GM19328 (cell line): ENCODE results near the gene NBPF4.
A peak's percentile ranks its signal among the peaks of the same experiment; 100 is the strongest.
"Not testable (repeated sequence)": the region's sequence is repeated elsewhere in the genome, so short reads cannot be mapped to it uniquely, and the experiment has no call there.

ENCODE experiments used
- ATAC-seq: cut with Tn5 transposase; IDR thresholded peaks from one replicate; pipeline ENCODE4 v1.9.1; 2021; ENCODE audit warnings: mild to moderate bottlenecking, moderate library complexity; ENCODE audit not compliant: unreplicated experiment

NBPF4 gene

DNA sequence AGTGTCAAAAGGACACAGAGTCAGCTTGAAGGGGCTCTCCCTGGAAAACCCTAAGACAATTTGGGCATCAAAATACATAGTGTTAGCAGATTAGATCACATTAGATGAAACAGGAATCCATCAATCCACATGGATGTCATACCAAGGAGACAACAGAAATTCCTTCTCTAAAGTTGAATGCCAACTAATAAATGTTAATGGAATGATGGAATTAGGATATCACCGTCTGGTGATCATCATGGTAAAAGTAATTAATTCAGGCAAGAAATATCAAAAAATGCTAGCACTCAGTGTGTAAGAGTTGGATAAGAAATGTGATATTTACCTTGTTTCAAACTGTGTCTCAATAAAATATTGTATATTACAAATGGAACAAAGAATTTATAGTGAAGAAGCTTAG, 32.9 kb downstream of the NBPF4 start:
- ATAC-seq: no peak

DNA sequence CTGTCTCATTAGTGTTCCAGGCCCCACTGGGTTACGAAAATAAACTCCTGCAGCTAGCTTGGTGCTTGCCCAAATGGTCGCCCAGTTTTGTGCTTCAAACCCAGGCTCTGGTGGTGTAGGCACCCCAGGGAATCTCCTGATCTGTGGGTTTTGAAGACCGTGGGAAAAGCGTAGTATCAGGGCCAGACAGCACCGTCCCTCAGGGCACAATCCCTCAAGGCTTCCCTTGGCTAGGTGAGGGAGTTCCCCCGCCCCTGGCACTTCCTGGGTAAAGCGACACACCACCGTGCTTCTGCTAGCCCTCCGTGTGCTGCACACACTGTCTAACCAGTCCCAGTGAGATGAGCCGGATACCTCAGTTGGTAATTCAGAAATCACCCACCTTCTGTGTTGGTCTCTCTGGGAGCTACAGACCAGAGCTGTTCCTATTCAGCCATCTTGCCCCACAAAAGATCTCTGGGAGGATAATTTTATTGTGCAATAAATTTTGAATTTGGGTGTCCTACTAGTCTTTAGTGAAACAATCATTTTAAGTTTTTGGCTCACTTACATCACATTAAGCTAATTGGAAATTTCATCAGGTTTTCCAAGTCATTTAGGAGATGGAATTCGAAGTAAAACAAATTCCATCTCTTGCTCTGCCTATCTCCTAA, 34.3 kb downstream of the NBPF4 start:
- ATAC-seq: no peak

DNA sequence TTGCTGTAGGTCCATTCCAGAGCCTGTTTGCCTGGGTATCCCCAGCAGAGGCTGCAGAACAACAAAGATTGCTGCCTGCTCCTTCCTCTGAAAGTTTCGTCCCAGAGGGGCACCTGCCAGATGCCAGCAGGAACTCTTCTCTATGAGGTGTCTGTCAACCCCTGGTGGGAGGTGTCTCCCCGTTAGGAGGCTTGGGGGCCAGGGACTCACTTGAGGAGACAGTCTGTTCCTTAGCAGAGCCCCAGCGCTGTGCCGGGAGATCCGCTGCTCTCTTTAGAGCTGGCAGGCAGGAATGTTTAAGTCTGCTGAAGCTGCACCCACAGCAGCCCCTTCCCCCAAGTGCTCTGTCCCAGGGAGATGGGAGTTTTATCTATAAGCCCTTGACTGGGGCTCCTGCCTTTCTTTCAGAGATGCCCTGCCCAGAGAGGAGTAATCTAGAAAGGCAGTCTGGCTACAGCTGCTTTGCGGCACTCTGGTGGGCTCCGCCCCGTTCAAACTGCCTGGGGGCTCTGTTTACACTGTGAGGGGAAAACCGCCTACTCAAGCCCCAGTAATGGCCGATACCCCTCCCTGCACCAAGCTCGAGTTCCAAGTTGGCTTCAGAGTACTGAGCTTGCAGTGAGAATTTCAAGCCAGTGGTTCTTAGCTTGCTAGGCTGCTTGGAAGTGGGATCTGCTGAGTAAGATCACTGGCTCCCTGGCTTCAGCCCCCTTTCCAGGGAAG, 35.0 kb downstream of the NBPF4 start:
- ATAC-seq: no peak

DNA sequence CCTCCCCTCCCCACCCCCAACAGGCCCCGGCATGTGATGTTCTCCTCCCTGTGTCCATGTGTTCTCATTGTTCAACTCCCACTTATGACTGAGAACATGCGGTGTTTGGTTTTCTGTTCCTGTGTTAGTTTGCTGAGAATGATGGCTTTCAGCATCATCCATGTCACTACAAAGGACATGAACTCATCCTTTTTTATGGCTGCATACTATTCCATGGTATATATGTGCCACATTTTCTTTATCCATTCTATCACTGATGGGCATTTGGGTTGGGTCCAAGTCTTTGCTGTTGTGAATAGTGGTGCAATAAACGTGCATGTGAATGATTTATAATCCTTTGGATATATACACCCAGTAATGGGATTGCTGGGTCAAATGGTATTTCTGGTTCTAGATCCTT, 40.3 kb downstream of the NBPF4 start:
- ATAC-seq: not testable (repeated sequence)

DNA sequence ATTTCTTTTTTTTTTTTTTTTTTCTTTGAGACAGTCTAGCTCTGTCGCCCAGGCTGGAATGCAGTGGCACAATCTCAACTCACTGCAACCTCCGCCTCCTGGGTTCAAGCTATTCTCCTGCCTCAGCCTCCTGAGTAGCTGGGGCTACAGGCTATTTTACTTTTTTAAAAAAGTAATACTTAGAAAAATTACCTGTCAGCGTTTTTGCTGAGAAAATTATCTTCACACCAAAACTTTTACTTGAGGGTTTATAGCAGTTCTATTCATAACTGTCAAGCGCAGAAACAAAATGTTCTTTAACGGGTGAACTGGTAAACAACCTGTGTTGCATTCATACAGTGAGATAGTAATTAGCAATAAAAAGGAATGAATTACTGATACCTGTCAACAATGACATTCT, 42.2 kb downstream of the NBPF4 start:
- no peak for ATAC-seq

DNA sequence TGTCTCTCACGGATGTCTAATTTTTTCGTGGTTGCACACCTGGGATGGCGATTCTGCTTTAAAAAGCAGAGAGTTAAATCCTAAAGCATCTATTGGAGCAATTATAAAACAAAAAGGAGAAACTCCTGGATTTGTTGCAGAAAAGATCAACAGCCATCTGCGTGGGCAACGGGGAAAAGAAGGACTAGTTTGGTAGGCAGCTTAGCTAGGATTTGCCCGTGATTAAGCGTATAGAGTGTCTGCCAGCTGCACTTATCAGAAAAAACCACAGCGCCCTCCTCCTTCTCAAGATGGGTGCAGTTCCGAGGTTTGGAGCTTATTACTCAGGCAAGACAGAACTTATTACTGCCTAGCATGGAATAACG, 43.2 kb downstream of the NBPF4 start:
- no peak for ATAC-seq

DNA sequence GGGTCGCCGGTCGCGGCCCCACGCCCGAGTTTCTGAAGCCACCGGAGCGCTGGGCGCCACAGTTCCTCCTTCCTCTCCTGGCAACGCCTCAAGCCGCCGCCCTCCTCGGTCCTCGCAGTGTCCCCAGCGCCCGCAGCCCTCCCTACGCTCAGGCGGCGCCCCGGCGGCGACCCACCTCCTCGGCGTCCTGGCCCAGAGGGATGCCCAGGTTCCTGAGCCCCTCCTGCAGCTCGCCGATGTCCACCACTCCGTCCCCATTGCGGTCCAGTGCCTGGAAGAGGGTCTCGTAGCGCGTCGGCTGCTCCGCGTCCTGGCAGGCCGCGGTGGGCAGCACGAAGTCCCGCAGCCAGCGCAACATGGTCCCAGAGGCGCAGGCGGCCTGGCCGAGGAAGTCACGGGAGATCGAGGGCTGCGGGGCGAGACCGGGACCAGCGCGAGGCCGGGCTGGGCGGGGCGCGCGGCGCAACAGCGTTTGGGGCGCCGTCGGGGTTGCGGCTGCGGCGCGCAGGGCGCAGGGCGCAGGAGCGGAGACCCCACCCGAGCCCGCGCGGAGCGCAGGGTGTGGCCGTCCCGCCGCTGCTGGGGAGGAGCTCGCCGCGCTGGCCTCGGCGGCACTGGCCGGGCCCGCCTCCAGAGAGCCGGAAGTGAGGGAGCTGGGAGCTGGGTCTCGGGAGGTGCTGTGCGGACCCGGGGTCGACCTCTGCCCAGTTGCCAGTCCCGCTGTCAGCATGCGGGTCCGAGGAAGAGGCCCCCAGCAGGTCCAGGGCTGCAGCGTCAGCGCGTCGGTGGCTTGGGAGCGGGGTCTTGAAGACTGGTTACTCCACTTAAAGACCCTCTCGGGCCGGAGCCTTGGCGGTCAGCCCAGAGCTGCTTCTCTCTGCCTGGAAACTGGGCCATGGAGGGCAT, 43.8 kb downstream of the NBPF4 start, which contains the start of gene SLC25A24:
TSS of gene SLC25A24 (minus strand) at position 563 of the 906 bp plus-strand sequence. CDS start at position 358, 205 bp downstream.
- peak; percentile 85 for ATAC-seq

DNA sequence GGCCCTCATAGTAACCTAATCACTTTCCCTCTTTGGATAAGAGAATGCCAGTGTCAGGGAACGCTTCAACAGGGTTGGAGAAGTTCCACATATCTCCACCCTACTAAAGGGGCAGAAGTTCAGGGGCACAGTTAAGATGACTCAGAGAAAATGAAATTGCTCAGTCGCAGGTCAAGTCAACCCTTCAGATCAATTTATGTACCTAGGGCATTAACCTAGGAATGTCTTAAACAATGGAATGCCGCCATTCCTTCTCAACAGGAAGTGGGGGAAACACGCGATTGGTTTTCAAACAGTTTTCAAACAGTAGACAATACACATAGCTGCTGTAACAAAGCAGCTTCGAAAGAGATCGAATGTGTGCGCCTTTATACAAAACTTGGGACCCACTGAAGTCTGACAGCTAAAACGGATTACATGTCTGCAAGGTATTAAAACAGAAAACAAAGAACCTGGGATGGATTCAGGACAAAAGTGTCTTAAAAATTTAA, 44.6 kb downstream of the NBPF4 start:
- no peak for ATAC-seq

DNA sequence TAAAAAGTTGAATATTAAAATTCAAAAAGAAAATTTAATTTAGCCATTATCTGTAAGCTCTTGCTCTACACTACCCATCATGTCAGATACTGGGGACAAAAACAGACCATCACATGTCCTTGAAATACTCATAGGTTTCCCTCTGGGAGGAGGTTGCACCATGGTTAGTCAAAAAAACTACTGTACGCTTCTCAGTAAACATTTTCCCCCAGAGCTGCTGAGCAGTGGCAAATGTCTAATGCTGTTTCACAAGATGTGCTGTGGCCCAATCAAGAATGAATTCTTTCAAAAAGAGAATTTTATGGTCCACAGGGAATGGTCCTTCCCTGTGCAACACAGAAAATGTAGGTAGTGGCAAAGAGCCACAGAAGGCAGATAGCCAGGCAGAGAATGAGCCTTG, 49.8 kb downstream of the NBPF4 start:
- ATAC-seq: no peak

DNA sequence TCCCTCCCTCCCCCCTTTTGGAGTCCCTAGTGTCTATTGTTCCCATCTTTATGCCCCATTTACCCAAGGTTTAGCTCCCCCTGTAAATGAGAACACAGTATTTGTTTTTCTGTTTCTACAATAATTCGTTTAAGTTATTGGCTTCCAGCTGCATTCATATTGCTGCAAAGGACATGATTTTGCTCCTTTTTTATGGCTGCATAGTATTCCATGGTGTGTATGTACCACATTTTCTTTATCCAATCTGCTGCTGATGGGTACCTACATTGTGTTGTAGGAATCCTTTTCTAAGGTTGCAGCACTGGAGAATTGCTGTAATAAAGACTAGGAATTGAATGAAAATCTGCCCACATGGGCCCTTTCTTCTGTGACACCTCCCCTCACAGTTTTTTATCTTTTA, 50.5 kb downstream of the NBPF4 start:
- ATAC-seq: no peak

DNA sequence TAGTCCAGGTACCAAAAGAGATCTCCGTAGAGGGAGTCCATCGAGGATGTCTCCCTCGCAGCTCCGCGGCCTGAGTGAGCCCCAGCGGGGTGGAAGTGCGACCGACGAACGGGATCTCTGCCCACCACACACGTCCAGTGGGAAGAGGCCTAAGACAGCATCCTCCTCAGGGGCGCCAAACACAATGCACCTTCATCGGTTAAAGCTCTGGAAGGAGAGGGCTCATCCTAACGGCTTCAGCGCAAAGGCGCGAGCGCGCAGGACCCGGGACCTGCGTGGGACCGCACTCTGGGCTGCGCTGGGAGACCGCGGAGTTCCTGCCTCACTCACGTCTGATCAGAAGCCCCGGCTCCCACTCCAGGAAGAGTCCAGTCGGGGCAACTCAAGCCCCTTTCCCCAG, 51.3 kb downstream of the NBPF4 start:
- ATAC-seq: no peak

DNA sequence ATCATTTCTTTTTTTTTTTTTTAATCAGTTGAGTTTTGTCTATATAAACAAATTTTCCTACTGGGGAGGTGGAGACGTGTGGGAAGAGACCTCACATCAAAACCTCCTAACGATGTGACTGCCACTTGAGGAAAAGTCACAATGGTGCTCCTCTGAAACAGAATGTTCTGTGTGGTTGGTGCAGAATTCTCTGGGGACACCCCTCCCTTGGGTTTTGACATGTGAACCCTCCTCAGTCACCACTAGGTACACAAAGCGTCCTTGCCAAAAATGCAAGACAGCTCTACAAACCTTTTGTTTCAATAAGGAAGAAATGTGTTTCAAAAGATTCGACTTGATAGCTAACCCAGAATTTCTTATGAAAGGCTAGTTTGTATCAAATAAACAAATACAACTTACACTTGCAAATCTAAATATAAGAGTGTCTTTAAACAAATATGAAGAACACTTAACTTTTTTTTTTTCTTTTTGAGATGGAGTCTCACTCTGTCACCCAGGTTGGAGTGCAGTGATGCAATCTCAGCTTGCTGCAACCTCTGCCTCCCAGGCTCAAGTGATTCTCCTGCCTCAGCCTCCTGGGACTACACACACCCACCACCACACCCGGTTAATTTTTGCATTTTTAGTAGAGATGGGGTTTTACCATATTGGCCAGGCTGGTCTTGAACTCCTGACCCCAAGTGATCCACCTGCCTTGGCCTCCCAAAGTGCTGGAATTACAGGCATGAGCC, 53.0 kb downstream of the NBPF4 start:
- no peak for ATAC-seq

DNA sequence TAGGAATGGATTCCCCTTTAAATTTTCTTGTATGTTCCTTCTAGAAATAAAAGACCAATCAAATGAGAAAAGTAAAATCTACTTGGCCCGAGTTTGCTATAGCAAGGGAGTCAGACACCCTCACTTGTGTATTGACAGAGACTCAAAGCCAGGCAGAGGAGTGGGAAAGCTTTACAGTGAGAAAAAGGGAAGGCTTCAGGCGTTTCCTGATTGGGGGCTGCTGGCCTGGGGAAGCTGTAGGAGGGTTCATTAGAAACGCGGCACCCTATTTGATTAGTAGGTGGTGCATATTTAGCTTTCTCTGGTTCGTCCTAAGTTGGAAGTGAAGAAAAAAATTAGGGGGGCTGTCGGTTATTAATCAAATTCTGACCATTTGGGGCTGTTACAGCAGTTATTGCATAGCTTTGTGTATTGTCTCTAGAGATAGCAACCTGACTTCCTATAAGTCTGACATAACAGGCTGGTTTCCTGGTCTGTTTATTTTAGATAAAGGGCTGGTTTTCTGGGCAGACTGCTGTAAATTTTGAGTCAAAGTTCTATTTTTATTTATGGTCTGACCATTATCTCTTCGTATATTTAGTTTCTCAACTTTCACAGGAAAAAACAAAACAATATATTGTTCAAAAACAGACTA, 53.8 kb downstream of the NBPF4 start:
- ATAC-seq: no peak

DNA sequence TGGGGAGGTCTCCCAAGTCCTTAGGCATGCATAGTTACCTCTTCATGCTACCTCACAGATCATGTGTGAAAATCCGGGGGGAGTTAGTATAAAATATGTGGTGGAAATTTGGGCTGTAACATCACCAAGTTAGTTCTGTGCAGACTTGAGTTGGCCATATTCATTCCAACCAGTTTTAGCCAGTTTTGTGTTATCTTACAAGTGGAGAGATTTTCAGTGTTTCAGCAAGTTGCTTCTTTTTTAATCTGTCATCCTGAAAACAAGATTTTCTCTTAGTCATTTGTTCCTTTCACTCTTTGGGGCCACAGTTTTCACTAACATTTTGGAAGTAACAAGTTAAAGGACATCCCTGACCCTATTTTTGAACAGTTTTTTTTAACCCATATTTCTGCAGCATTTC, 55.1 kb downstream of the NBPF4 start:
- ATAC-seq: no peak

DNA sequence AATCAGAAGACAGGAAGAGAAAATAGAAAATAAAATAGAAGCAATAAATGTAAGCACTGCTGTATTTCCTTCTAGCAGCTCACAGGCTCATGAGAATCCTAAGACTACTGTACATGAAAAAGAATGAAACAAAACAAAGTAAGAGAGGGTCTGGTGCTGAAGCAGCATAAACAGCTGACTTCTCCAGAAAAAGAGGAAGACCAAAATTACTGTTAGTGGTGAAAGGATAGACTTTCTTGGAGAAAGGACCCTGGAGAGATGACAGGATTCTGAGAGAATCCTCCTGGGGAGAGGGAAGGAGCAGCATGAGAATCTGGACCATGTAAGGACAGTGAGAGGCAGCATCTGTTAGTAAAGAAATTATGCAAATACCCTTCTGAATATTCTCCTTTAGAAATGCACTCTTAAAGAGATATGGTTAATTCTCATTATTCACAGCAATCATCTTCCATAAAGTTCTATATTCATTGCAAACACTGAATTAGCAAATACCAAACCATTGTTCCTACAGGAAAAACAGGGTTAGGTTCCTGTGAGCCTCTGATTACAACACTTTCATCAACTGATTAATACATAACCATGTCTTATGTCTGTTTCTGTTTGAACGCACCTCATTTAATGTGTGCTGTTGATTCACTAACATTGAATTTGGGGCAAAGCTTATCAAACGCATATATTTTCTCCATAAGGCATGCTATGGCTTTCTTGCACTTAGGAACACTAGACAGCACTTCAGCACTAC, 60.7 kb downstream of the NBPF4 start:
- no peak for ATAC-seq

DNA sequence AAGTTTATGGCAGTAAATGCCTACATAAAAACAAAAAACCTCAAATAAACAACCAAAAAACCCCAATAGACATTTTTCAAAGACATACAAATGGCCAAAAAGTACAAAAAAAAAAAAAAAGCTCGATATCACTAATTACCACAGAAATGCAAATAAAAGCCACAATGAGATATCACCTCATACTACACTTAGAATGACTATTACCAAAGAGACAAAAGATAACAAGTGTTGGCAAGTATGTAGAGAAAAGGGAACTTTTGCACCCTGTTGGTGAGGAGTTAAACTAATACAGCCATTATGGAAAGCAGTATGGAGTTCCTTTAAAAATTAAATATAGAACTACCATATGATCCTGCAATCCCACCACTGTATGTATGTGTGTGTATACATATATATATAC, 64.9 kb downstream of the NBPF4 start:
- no peak for ATAC-seq
